ENCODE measurements around the gene EXOC5.

Gene EXOC5

DNA sequence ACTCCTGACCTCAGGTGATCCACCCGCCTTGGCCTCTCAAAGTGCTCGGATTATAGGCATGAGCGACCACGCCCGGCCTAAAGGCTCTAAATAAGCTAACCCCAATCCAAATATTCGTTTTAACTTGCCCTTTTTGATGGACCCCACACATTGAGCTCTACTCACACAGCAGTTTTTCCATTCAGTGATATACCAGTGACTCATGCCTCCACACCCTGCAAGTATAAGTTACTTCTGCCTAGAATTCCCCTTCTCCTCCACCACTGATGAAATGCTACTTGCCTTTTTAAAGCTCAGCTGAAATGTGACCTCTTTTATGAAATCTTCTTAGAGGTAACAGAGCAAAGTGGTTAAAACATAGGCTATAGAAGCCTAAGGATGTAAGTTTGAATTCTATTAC lies 68.8 kb downstream of the EXOC5 start:
- H3K9ac ChIP-seq (ENCODE audit: low read length), result no peak overlapping the region
- H3K4me1 ChIP-seq (ENCODE audit: control insufficient read depth, low read depth, low read length), result no peaks in the 10 kb centered on the region
- no peaks in the 10 kb centered on the region for H3K36me3 ChIP-seq (ENCODE audit: control insufficient read depth, low read depth, low read length)
- no peaks in the 10 kb centered on the region for H3K9me3 ChIP-seq (ENCODE audit: control insufficient read depth, low read depth, low read length)
- H3K27ac ChIP-seq (ENCODE audit: low read length), result no peak overlapping the region
- H3K27me3 ChIP-seq (ENCODE audit: control insufficient read depth, insufficient read depth, low read length), result no peaks in the 10 kb centered on the region
- no peak overlapping the region for H3K4me3 ChIP-seq (ENCODE audit: low read length)

DNA sequence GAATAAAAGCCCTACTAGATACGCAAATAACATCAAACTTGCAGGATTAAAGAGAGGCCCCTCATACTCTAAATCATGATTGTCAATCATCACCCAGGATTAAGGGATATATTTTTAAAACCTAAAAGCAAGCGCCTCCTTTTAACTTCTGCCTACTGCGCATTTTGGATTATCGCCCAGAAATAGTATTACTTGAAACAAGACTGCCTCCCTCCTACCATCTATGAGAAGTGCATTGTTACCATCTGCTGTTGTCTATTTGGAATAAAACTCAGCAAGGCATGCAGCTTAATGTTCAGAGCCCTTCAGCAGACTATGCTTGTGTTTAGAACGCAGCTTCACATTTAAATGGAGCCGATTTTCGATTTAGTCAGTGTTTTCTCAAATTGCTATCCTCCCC lies 79.6 kb downstream of the EXOC5 start:
- no peak overlapping the region for H3K9ac ChIP-seq (ENCODE audit: low read length)
- H3K4me1 ChIP-seq (ENCODE audit: control insufficient read depth, low read depth, low read length), result no peaks in the 10 kb centered on the region
- H3K9me3 ChIP-seq (ENCODE audit: control insufficient read depth, low read depth, low read length), result no peaks in the 10 kb centered on the region
- H3K4me3 ChIP-seq (ENCODE audit: low read length), result no peak overlapping the region
- no peaks in the 10 kb centered on the region for H3K36me3 ChIP-seq (ENCODE audit: control insufficient read depth, low read depth, low read length)
- no peaks in the 10 kb centered on the region for H3K27me3 ChIP-seq (ENCODE audit: control insufficient read depth, insufficient read depth, low read length)
- H3K27ac ChIP-seq (ENCODE audit: low read length), result no peak overlapping the region

DNA sequence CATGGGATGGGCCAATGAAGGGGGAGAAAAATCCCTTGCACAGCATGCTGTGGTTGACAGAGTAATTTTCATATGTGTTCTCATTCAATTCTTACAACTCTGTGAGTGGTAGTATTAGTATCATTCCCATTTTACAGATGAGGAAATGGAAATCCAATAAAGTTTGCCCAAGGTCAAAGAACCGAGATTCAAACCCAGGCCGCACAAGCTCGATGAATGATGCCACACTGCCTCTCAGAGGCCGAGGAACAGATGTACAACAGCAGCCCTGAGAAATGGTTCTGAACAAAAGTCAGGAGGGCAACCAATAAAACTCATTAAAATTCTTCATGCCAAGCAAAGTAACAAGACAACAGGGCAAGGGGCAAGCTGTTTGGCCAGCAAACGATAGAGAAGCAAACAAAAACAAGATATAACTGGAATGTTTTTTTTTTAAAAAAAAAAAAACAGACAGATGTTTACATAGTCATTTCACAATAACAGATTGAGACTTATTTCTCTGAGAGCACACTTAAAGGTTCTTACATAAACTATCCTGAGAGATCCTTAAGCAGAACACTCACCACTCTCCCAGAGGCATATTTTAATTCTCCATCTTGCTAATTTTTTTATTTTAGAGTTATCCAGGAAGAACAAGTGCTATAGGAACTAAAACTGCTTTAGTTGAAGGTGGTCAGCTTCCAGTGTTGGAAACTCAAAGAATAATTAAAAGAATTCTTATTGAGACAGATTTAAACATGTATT lies 85.8 kb downstream of the EXOC5 start:
- no peaks in the 10 kb centered on the region for H3K9me3 ChIP-seq (ENCODE audit: control insufficient read depth, low read depth, low read length)
- no peaks in the 10 kb centered on the region for H3K4me1 ChIP-seq (ENCODE audit: control insufficient read depth, low read depth, low read length)
- no peak overlapping the region for H3K4me3 ChIP-seq (ENCODE audit: low read length)
- H3K27ac ChIP-seq (ENCODE audit: low read length), result no peak overlapping the region
- no peaks in the 10 kb centered on the region for H3K36me3 ChIP-seq (ENCODE audit: control insufficient read depth, low read depth, low read length)
- no peaks in the 10 kb centered on the region for H3K27me3 ChIP-seq (ENCODE audit: control insufficient read depth, insufficient read depth, low read length)
- no peak overlapping the region for H3K9ac ChIP-seq (ENCODE audit: low read length)

- no peak overlapping the region for H3K27ac ChIP-seq (ENCODE audit: low read length)
- H3K4me3 ChIP-seq (ENCODE audit: low read length), result no peak overlapping the region
- H3K9ac ChIP-seq (ENCODE audit: low read length), result no peak overlapping the region
- no peaks in the 10 kb centered on the region for H3K4me1 ChIP-seq (ENCODE audit: control insufficient read depth, low read depth, low read length)
- no peaks in the 10 kb centered on the region for H3K36me3 ChIP-seq (ENCODE audit: control insufficient read depth, low read depth, low read length)
- H3K27me3 ChIP-seq (ENCODE audit: control insufficient read depth, insufficient read depth, low read length), result no peaks in the 10 kb centered on the region
- H3K9me3 ChIP-seq (ENCODE audit: control insufficient read depth, low read depth, low read length), result no peaks in the 10 kb centered on the region
Observed at GRCh38 chr14:57179273-57179672, 89.4 kb downstream of the EXOC5 start.

DNA sequence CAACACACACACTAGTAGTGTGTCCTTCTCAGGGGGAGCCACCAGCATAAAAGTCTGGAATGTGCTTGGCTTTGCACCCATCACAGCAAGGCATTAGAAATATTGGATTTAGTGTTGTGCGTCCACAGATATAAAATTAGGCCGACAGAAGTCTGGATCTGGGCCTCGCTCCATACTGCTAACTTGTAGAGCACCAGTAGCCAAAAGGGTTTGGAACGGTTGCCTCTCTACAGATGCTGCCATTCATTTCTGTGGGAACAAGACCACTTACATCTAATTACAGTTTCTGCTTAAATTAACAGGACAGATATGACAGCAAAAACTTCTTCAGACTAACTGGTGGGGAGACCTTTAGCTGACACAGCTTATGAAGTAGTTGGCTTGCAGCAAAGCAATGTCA lies 94.2 kb downstream of the EXOC5 start:
- H3K9me3 ChIP-seq (ENCODE audit: control insufficient read depth, low read depth, low read length), result no peaks in the 10 kb centered on the region
- peaks cover 10% of the 10 kb centered on the region for H3K4me1 ChIP-seq (ENCODE audit: control insufficient read depth, low read depth, low read length)
- no peak overlapping the region for H3K4me3 ChIP-seq (ENCODE audit: low read length)
- H3K9ac ChIP-seq (ENCODE audit: low read length), result no peak overlapping the region
- no peaks in the 10 kb centered on the region for H3K36me3 ChIP-seq (ENCODE audit: control insufficient read depth, low read depth, low read length)
- H3K27me3 ChIP-seq (ENCODE audit: control insufficient read depth, insufficient read depth, low read length), result no peaks in the 10 kb centered on the region
- no peak overlapping the region for H3K27ac ChIP-seq (ENCODE audit: low read length)

GRCh38 chr14:57171903-57172302 lies 96.8 kb downstream of the EXOC5 start:
- H3K36me3 ChIP-seq (ENCODE audit: control insufficient read depth, low read depth, low read length), result no peaks in the 10 kb centered on the region
- H3K27me3 ChIP-seq (ENCODE audit: control insufficient read depth, insufficient read depth, low read length), result no peaks in the 10 kb centered on the region
- no peak overlapping the region for H3K27ac ChIP-seq (ENCODE audit: low read length)
- H3K4me3 ChIP-seq (ENCODE audit: low read length), result no peak overlapping the region
- no peaks in the 10 kb centered on the region for H3K9me3 ChIP-seq (ENCODE audit: control insufficient read depth, low read depth, low read length)
- peaks cover 10% of the 10 kb centered on the region for H3K4me1 ChIP-seq (ENCODE audit: control insufficient read depth, low read depth, low read length)
- H3K9ac ChIP-seq (ENCODE audit: low read length), result no peak overlapping the region

- H3K27ac ChIP-seq (ENCODE audit: low read length), result no peak overlapping the region
- no peaks in the 10 kb centered on the region for H3K9me3 ChIP-seq (ENCODE audit: control insufficient read depth, low read depth, low read length)
- H3K4me1 ChIP-seq (ENCODE audit: control insufficient read depth, low read depth, low read length), result peaks cover 10% of the 10 kb centered on the region
- no peaks in the 10 kb centered on the region for H3K36me3 ChIP-seq (ENCODE audit: control insufficient read depth, low read depth, low read length)
- no peak overlapping the region for H3K9ac ChIP-seq (ENCODE audit: low read length)
- no peaks in the 10 kb centered on the region for H3K27me3 ChIP-seq (ENCODE audit: control insufficient read depth, insufficient read depth, low read length)
- no peak overlapping the region for H3K4me3 ChIP-seq (ENCODE audit: low read length)
Observed at GRCh38 chr14:57171363-57171762, 97.3 kb downstream of the EXOC5 start.

DNA sequence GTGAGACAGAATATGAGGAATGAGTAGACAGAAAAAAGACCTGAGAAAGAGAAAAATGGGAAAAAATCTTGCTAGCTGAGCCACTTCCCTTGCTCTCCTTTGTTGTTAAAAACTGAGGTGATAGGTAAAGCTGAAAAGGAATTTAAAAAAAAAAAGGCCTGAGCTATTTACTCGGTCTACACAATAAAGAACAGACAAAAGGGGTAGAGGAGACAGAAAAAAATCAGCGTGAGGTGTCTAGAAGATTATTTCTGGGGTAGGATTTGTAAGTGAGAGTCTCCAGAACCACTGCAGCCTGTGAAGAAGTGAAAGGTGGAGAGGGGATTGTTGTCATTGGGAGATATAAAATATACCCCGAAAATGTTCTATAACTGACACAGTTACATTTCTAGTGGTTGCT lies 98.8 kb downstream of the EXOC5 start:
- no peaks in the 10 kb centered on the region for H3K27me3 ChIP-seq (ENCODE audit: control insufficient read depth, insufficient read depth, low read length)
- no peak overlapping the region for H3K27ac ChIP-seq (ENCODE audit: low read length)
- H3K4me1 ChIP-seq (ENCODE audit: control insufficient read depth, low read depth, low read length), result peaks cover 10% of the 10 kb centered on the region
- no peaks in the 10 kb centered on the region for H3K9me3 ChIP-seq (ENCODE audit: control insufficient read depth, low read depth, low read length)
- H3K9ac ChIP-seq (ENCODE audit: low read length), result no peak overlapping the region
- H3K4me3 ChIP-seq (ENCODE audit: low read length), result no peak overlapping the region
- H3K36me3 ChIP-seq (ENCODE audit: control insufficient read depth, low read depth, low read length), result no peaks in the 10 kb centered on the region

GRCh38 chr14:57168138-57168679 lies 100.5 kb downstream of the EXOC5 start:
- H3K4me1 ChIP-seq (ENCODE audit: control insufficient read depth, low read depth, low read length), result peaks cover 10% of the 10 kb centered on the region
- H3K27me3 ChIP-seq (ENCODE audit: control insufficient read depth, insufficient read depth, low read length), result no peaks in the 10 kb centered on the region
- no peak overlapping the region for H3K4me3 ChIP-seq (ENCODE audit: low read length)
- H3K9ac ChIP-seq (ENCODE audit: low read length), result no peak overlapping the region
- H3K36me3 ChIP-seq (ENCODE audit: control insufficient read depth, low read depth, low read length), result no peaks in the 10 kb centered on the region
- H3K9me3 ChIP-seq (ENCODE audit: control insufficient read depth, low read depth, low read length), result no peaks in the 10 kb centered on the region
- no peak overlapping the region for H3K27ac ChIP-seq (ENCODE audit: low read length)

DNA sequence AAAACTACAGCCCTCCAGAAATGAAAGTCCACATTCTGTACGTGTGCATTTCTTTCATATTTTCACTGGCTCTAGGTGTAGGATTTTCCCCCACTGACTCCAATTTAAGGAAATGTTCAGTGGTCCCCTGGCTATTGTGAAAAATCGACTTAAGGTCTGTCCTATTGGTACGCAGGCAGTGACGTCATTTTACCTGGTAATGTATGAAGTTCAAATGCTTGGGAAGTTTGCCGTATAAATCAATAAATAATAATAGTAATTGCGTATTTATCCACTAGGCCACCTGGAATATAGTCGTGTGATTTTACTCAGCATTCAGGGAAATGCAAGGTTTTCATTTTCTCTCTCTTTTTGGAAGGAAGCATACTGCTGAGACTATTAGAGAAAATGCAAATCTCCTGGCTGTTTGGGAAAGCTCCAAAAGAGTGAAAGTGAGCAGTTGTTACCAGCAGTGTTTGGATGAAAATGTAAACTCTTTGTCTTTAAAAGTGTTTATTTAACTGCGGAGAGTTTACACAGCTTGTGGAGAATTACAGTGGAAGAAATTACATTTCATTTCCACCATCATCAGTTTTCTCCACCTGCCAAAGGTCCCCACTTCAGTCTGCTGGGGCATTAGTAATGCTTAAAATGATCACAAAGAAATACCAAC lies 107.0 kb downstream of the EXOC5 start:
- H3K4me1 ChIP-seq (ENCODE audit: control insufficient read depth, low read depth, low read length), result peaks cover 13% of the 10 kb centered on the region
- no peak overlapping the region for H3K27ac ChIP-seq (ENCODE audit: low read length)
- H3K27me3 ChIP-seq (ENCODE audit: control insufficient read depth, insufficient read depth, low read length), result no peaks in the 10 kb centered on the region
- H3K36me3 ChIP-seq (ENCODE audit: control insufficient read depth, low read depth, low read length), result no peaks in the 10 kb centered on the region
- H3K9me3 ChIP-seq (ENCODE audit: control insufficient read depth, low read depth, low read length), result no peaks in the 10 kb centered on the region
- H3K9ac ChIP-seq (ENCODE audit: low read length), result no peak overlapping the region
- no peak overlapping the region for H3K4me3 ChIP-seq (ENCODE audit: low read length)

GRCh38 chr14:57160333-57160732 lies 108.4 kb downstream of the EXOC5 start:
- Histone ChIP-seq H3K4me1 (ENCODE audit: control insufficient read depth, low read depth, low read length) (peaks cover 13% of the 10 kb centered on the region), H3K9ac (ENCODE audit: low read length) (no peak overlapping the region), H3K36me3 (ENCODE audit: control insufficient read depth, low read depth, low read length) (no peaks in the 10 kb centered on the region), H3K4me3 (ENCODE audit: low read length) (no peak overlapping the region), H3K27ac (ENCODE audit: low read length) (no peak overlapping the region), H3K27me3 (ENCODE audit: control insufficient read depth, insufficient read depth, low read length) (no peaks in the 10 kb centered on the region), H3K9me3 (ENCODE audit: control insufficient read depth, low read depth, low read length) (no peaks in the 10 kb centered on the region)

- no peaks in the 10 kb centered on the region for H3K9me3 ChIP-seq (ENCODE audit: control insufficient read depth, low read depth, low read length)
- H3K9ac ChIP-seq (ENCODE audit: low read length), result no peak overlapping the region
- H3K27me3 ChIP-seq (ENCODE audit: control insufficient read depth, insufficient read depth, low read length), result no peaks in the 10 kb centered on the region
- H3K4me1 ChIP-seq (ENCODE audit: control insufficient read depth, low read depth, low read length), result no peaks in the 10 kb centered on the region
- no peak overlapping the region for H3K4me3 ChIP-seq (ENCODE audit: low read length)
- no peaks in the 10 kb centered on the region for H3K36me3 ChIP-seq (ENCODE audit: control insufficient read depth, low read depth, low read length)
- H3K27ac ChIP-seq (ENCODE audit: low read length), result no peak overlapping the region
Observed at GRCh38 chr14:57153286-57153685, 115.4 kb downstream of the EXOC5 start.

All from iPS-18a (cell line).